Lung microvascular endothelial cell (primary cell): ENCODE measurements around the gene ATP8B4. TPM values are rescaled to one million over a fixed set of nuclear protein-coding genes. Genes with fewer than 3 reads are reported as not detected.
"Not testable (repeated sequence)": the region's sequence is repeated elsewhere in the genome, so short reads cannot be mapped to it uniquely, and the experiment has no call there.

Source experiments
- DNase-seq, 2 donors: peaks; one replicate each; pipeline versions ENCODE4 v3.0.0 to v3.0.0-alpha.2; 2010; ENCODE audit warnings: low read depth in 2 of 2
- total RNA-seq: library from RNA; depleted of rRNA; stranded (reverse); fragments of >200 nt; gene quantifications from 2 replicates; pipeline ENCODE4 v1.2.1, GENCODE V29; 2014

Gene ATP8B4
- 0.44 and 3.6 TPM in 2 replicates for total RNA-seq

- no peak for DNase-seq
Observed at GRCh38 chr15:50119063-50120040, at the start of gene ATP8B4. Gene ATP8B4 (minus strand): TSS chr15:50119233. CDS start chr15:50106966, 12,267 bp downstream.

GRCh38 chr15:50168379-50168778 lies 49.3 kb upstream of the ATP8B4 start:
- DNase-seq = no peak

GRCh38 chr15:50167110-50167509 lies 48.1 kb upstream of the ATP8B4 start:
- no peak for DNase-seq

GRCh38 chr15:50166216-50166615 lies 47.2 kb upstream of the ATP8B4 start:
- peak in 1 of 2 donors; percentile 36 for DNase-seq

GRCh38 chr15:50164458-50164857 lies 45.4 kb upstream of the ATP8B4 start:
- no peak for DNase-seq

- no peak for DNase-seq
Observed at GRCh38 chr15:50163719-50164410, 44.8 kb upstream of the ATP8B4 start.

- DNase-seq = no peak
Observed at GRCh38 chr15:50162969-50163718, 44.1 kb upstream of the ATP8B4 start.

GRCh38 chr15:50158236-50158635 lies 39.2 kb upstream of the ATP8B4 start:
- DNase-seq = not testable (repeated sequence)

- no peak for DNase-seq
Observed at GRCh38 chr15:50151476-50151875, 32.4 kb upstream of the ATP8B4 start.

GRCh38 chr15:50150851-50151250 lies 31.8 kb upstream of the ATP8B4 start:
- no peak for DNase-seq

- no peak for DNase-seq
Observed at GRCh38 chr15:50150349-50150748, 31.3 kb upstream of the ATP8B4 start.

- no peak for DNase-seq
Observed at GRCh38 chr15:50149090-50149489, 30.1 kb upstream of the ATP8B4 start.

GRCh38 chr15:50148362-50148963 lies 29.4 kb upstream of the ATP8B4 start:
- peak; percentile 24 to 70 for DNase-seq

GRCh38 chr15:50146632-50147031 lies 27.6 kb upstream of the ATP8B4 start:
- no peak for DNase-seq

- peak; percentile 82 for DNase-seq
Observed at GRCh38 chr15:50145451-50145872, 26.4 kb upstream of the ATP8B4 start.

- DNase-seq = no peak
Observed at GRCh38 chr15:50144341-50145120, 25.5 kb upstream of the ATP8B4 start.

- no peak for DNase-seq
Observed at GRCh38 chr15:50143255-50143860, 24.3 kb upstream of the ATP8B4 start.

- no peak for DNase-seq
Observed at GRCh38 chr15:50141856-50142255, 22.8 kb upstream of the ATP8B4 start.

GRCh38 chr15:50140983-50141382 lies 21.9 kb upstream of the ATP8B4 start:
- DNase-seq = peak in 1 of 2 donors; percentile 36

- DNase-seq = no peak
Observed at GRCh38 chr15:50140098-50140497, 21.1 kb upstream of the ATP8B4 start.
